HepG2 (cell line): Measurements from ENCODE around the gene TEX48. TPM values are rescaled to one million over a fixed set of nuclear protein-coding genes. Genes with fewer than 3 reads are reported as not detected.

ENCODE experiments used
- CAMTA2 ChIP-seq: sonication (generic); formaldehyde crosslinking; IDR thresholded peaks from 2 replicates; pipeline ENCODE4 v1.4.0; 2020; ENCODE audit warnings: mild to moderate bottlenecking, missing genetic modification reagents, borderline replicate concordance
- CHD4 ChIP-seq: fragments of 200-600 bp; sonication (generic); IDR thresholded peaks from 2 replicates; pipeline ENCODE4 v1.7.0; 2017; ENCODE audit warnings: mild to moderate bottlenecking, low read length, borderline replicate concordance
- CREM ChIP-seq, 2 experiments: sonication (generic) in 1 of 2; formaldehyde crosslinking in 1 of 2; IDR thresholded peaks; 2 replicates each; pipeline versions ENCODE4 v1.4.0 to v1.6.1; 2016 to 2020; ENCODE audit warnings: antibody characterized with exemption in 1 of 2, mild to moderate bottlenecking in 1 of 2, missing genetic modification reagents in 1 of 2
- DDIT3 ChIP-seq: sonication (generic); formaldehyde crosslinking; IDR thresholded peaks from 2 replicates; pipeline ENCODE4 v1.4.0; 2020; ENCODE audit warnings: mild to moderate bottlenecking, missing genetic modification reagents
- ONECUT2 ChIP-seq: sonication (generic); formaldehyde crosslinking; IDR thresholded peaks from 2 replicates; pipeline ENCODE4 v1.4.0; 2020; ENCODE audit warnings: missing genetic modification reagents
- RAD51 ChIP-seq: fragments of 450-650 bp; IDR thresholded peaks from 2 replicates; pipeline ENCODE4 v1.6.1; 2016; ENCODE audit warnings: borderline replicate concordance
- RBM39 ChIP-seq: fragments of 200-400 bp; formaldehyde crosslinking; IDR thresholded peaks from one replicate; pipeline ENCODE4 v1.6.1; 2018; ENCODE audit warnings: antibody characterized with exemption, mild to moderate bottlenecking, low read depth, low read length; ENCODE audit not compliant: poor library complexity, severe bottlenecking
- SATB2 ChIP-seq: sonication (generic); formaldehyde crosslinking; IDR thresholded peaks from 2 replicates; pipeline ENCODE4 v1.5.0; 2020; ENCODE audit warnings: missing genetic modification reagents
- TRAFD1 ChIP-seq: sonication (generic); formaldehyde crosslinking; IDR thresholded peaks from 2 replicates; pipeline ENCODE4 v1.5.1; 2020; ENCODE audit warnings: missing genetic modification reagents, mild to moderate bottlenecking, borderline replicate concordance
- ZBTB1 ChIP-seq: sonication (generic); formaldehyde crosslinking; IDR thresholded peaks from 2 replicates; pipeline ENCODE4 v1.4.0; 2020; ENCODE audit warnings: missing genetic modification reagents, borderline replicate concordance
- ZNF136 ChIP-seq: sonication (generic); formaldehyde crosslinking; IDR thresholded peaks from 2 replicates; pipeline ENCODE4 v1.8.1; 2022; ENCODE audit warnings: low read depth, mild to moderate bottlenecking, moderate library complexity, missing genetic modification reagents
- ZNF232 ChIP-seq: sonication (generic); formaldehyde crosslinking; IDR thresholded peaks from 2 replicates; pipeline ENCODE4 v1.4.0; 2020; ENCODE audit warnings: missing genetic modification reagents, borderline replicate concordance
- ZNF318 ChIP-seq: sonication (generic); formaldehyde crosslinking; IDR thresholded peaks from 2 replicates; pipeline ENCODE4 v1.4.0; 2020; ENCODE audit warnings: mild to moderate bottlenecking, missing genetic modification reagents
- ZNF503 ChIP-seq: sonication (generic); formaldehyde crosslinking; IDR thresholded peaks from 2 replicates; pipeline ENCODE4 v1.4.0; 2020; ENCODE audit warnings: missing genetic modification reagents
- ZXDC ChIP-seq: sonication (generic); formaldehyde crosslinking; IDR thresholded peaks from 2 replicates; pipeline ENCODE4 v1.5.0; 2020; ENCODE audit warnings: mild to moderate bottlenecking, missing genetic modification reagents
- polyA plus RNA-seq, 8 experiments: library from polyadenylated mRNA; depleted of rRNA in 3 of 8; stranded (reverse) in 7 of 8; unstranded in 1 of 8; fragments of >200 nt; fragmentation: Illumina TruSeq in 4 of 8; extraction: Trizol in 4 of 8; gene quantifications; 2 replicates each; pipeline versions ENCODE4 v1.2.1 to v1.2.3, GENCODE V29; 2011 to 2016; ENCODE audit warnings: low read depth in 4 of 8, missing spikeins in 1 of 8, mixed read lengths in 1 of 8; ENCODE audit not compliant: insufficient read depth in 1 of 8
- total RNA-seq, 5 experiments: library from RNA; depleted of rRNA; stranded (reverse); fragments of >200 nt; fragmentation: Illumina TruSeq; extraction: Trizol; gene quantifications; 2 replicates each; pipeline ENCODE4 v1.2.3, GENCODE V29; 2016; ENCODE audit warnings: low read depth in 1 of 5

Gene TEX48
- total and polyA plus RNA-seq, 2 of the 13 experiments (the other 11 are each of a cell fraction or from before 2014, with no cell fraction given), result not detected

GRCh38 chr9:114671605-114672004 lies 10.4 kb downstream of the TEX48 start (continued):
- TF ChIP-seq ZNF503 (CRISPR knock-in tag), result no peak
- no peak for TF ChIP-seq ZXDC (CRISPR knock-in tag)
- no peak for TF ChIP-seq ONECUT2 (CRISPR knock-in tag)
- no peak for TF ChIP-seq ZNF232 (CRISPR knock-in tag)
- no peak for TF ChIP-seq ZBTB1 (CRISPR knock-in tag)
- TF ChIP-seq DDIT3, result no peak
- TF ChIP-seq ZNF136 (CRISPR knock-in tag), result no peak
- no peak for TF ChIP-seq CREM (IDR thresholded peaks at IDR 0.05)
- TF ChIP-seq CREM (CRISPR knock-in tag; IDR thresholded peaks at IDR 0.05), result no peak
- no peak for TF ChIP-seq RAD51
- TF ChIP-seq CHD4, result no peak
- no peak for TF ChIP-seq ZNF318
- no peak for TF ChIP-seq RBM39
- TF ChIP-seq CAMTA2 (CRISPR knock-in tag), result no peak
- TF ChIP-seq TRAFD1, result no peak
- no peak for TF ChIP-seq SATB2 (CRISPR knock-in tag)
